ENCODE data around the gene PDE4D. TPM values are rescaled to one million over a fixed set of nuclear protein-coding genes. Genes with fewer than 3 reads are reported as not detected.
"Not testable (repeated sequence)": the region's sequence is repeated elsewhere in the genome, so short reads cannot be mapped to it uniquely, and the experiment has no call there.

The PDE4D gene
- total and polyA plus RNA-seq, 9 donors = 21.1 to 65.9 (median 33.0) TPM

DNA sequence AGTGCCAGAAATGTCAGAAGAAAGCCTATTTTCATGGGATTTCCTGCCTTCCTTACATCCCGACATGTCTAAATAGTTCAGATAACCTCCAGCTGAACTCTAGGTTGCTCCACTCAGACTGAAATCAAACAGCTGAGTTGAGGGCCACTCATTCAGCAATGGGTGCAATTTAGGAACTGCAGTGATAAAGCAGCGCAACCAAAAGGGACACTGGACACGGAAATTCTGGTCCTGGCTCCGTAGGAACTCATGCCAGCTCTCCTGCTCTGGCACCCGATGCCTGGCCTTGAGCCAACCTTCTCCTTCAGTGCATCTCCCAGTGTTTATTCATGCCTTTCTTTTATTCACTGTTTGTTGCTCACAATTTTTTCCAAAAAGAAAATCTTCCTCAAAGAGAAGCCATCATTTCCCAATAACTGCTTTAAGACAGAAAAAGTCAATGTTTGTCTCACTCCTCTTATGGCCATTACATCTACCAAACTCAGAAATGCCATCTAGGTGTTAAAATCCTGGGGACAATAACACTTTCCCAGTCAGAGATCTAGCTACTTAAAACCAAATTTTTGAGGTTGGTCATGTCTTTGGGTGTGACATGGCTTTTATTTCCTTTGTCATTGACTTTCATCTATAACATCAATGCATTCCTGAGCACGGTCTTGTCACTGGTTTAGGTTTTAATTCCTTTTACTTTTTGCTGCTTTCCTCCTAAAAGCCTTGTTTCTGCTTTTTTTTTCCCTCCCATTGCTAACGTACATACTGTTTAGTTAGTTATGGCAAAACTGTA is 126.9 kb downstream of the PDE4D start:
- Histone ChIP-seq H3K27ac (ENCODE audit: low read length) (peak overlapping the region; percentile 79), H3K27me3 (ENCODE audit: control insufficient read depth, insufficient read depth, low read length) (peaks cover 5% of the 10 kb centered on the region), H3K4me1 (ENCODE audit: control insufficient read depth, insufficient read depth, low read length) (peaks cover 4% of the 10 kb centered on the region), H3K36me3 (ENCODE audit: control insufficient read depth, insufficient read depth, low read length) (no peaks in the 10 kb centered on the region), H3K9me3 (replicated peaks; ENCODE audit: control insufficient read depth, low read depth, low read length) (no peaks in the 10 kb centered on the region), H3K4me3 (ENCODE audit: low read length) (peak overlapping the region; percentile 25)
- DNase-seq = peak; percentile 42
- 27% methylated on average over 5 of the region's 7 CpGs for WGBS (ENCODE audit: insufficient coverage)

DNA sequence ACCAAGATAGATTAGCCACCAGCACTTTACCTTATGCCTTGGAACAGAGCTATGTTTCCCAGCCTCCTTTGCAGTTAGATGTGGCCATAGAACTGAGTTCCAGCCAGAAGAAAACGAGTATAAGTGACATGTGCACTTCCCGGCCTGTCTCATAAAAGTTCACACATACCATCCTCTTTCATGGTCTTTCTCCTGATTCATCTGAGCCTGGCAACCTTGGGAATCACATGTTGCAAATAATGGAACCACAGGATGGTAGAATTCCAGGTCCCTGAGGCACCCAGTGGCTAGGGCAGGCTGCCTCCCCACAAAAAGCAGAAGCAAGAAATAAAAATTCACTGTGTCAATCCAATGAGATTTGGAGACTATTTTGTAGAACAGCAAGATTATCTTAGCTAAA is 128.1 kb downstream of the PDE4D start:
- Histone ChIP-seq H3K4me3 (ENCODE audit: low read length) (no peak overlapping the region), H3K27ac (ENCODE audit: low read length) (no peak overlapping the region), H3K9me3 (replicated peaks; ENCODE audit: control insufficient read depth, low read depth, low read length) (no peaks in the 10 kb centered on the region), H3K27me3 (ENCODE audit: control insufficient read depth, insufficient read depth, low read length) (peaks cover 5% of the 10 kb centered on the region), H3K4me1 (ENCODE audit: control insufficient read depth, insufficient read depth, low read length) (peaks cover 4% of the 10 kb centered on the region), H3K36me3 (ENCODE audit: control insufficient read depth, insufficient read depth, low read length) (no peaks in the 10 kb centered on the region)
- WGBS (ENCODE audit: insufficient coverage) = 84% methylated on average over 2 of the region's 2 CpGs
- DNase-seq = no peak

DNA sequence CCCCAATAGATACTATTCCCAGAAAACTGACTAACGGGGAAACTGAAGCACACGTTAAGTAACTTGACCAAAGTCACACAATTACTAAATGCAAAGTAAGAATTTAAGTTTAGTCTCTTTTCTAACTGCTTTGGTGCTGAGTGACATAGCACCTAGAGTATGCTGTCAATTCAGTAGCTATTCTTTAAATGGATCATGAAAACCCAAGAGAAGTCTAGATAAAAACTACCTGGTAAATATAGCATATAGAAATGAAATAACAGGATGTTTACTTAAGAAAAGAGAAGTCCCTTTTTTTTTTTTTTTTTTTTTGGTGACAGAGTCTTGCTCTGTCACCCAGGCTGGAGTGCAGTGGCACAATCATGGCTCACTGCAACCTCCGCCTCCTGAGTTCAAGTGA is 129.2 kb downstream of the PDE4D start:
- H3K36me3 ChIP-seq (ENCODE audit: control insufficient read depth, insufficient read depth, low read length) = no peaks in the 10 kb centered on the region
- no peak overlapping the region for H3K27ac ChIP-seq (ENCODE audit: low read length)
- 86% methylated on average over 1 of the region's 3 CpGs for WGBS (ENCODE audit: insufficient coverage)
- no peak overlapping the region for H3K4me3 ChIP-seq (ENCODE audit: low read length)
- H3K27me3 ChIP-seq (ENCODE audit: control insufficient read depth, insufficient read depth, low read length) = peaks cover 5% of the 10 kb centered on the region
- H3K4me1 ChIP-seq (ENCODE audit: control insufficient read depth, insufficient read depth, low read length) = peaks cover 4% of the 10 kb centered on the region
- no peak for DNase-seq
- H3K9me3 ChIP-seq (replicated peaks; ENCODE audit: control insufficient read depth, low read depth, low read length) = no peaks in the 10 kb centered on the region

DNA sequence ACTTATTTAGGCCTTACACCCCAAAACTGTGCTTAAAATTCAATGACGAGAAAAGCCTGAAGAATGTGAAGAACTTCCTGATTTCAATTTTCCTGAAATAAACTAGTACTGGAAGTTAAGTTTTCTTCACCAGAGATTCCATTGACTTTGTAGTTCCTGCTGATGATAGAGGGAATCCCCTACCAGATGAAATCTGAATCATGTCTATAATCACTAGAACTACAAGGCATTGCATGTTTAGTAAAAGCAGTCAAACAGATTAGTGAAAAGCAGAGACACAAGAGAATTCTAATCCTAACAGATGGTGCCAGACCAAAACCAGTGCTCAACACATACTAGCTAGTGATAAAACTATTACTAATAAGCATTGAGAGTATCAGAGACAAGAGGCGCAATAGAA is 130.0 kb downstream of the PDE4D start:
- DNase-seq = no peak
- Histone ChIP-seq H3K27me3 (ENCODE audit: control insufficient read depth, insufficient read depth, low read length) (peaks cover 4% of the 10 kb centered on the region), H3K36me3 (ENCODE audit: control insufficient read depth, insufficient read depth, low read length) (no peaks in the 10 kb centered on the region), H3K9me3 (replicated peaks; ENCODE audit: control insufficient read depth, low read depth, low read length) (no peaks in the 10 kb centered on the region), H3K4me1 (ENCODE audit: control insufficient read depth, insufficient read depth, low read length) (peaks cover 4% of the 10 kb centered on the region), H3K27ac (ENCODE audit: low read length) (no peak overlapping the region), H3K4me3 (ENCODE audit: low read length) (no peak overlapping the region)
- no CpG with 5 or more reads among the region's 2 CpGs for WGBS (ENCODE audit: insufficient coverage)

DNA sequence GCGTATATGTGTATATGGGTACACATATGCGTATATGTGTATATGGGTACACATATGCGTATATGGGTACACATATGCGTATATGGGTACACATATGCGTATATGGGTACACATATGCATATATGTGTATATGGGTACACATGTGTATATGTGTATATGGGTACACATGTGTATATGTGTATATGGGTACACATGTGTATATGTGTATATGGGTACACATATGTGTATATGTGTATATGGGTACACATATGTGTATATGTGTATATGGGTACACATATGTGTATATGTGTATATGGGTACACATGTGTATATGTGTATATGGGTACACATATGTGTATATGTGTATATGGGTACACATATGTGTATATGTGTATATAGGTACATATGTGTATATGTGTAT is 131.3 kb downstream of the PDE4D start:
- H3K27ac ChIP-seq (ENCODE audit: low read length); H3K27me3 ChIP-seq (ENCODE audit: control insufficient read depth, insufficient read depth, low read length); H3K9me3 ChIP-seq (replicated peaks; ENCODE audit: control insufficient read depth, low read depth, low read length); H3K4me3 ChIP-seq (ENCODE audit: low read length); H3K36me3 ChIP-seq (ENCODE audit: control insufficient read depth, insufficient read depth, low read length); DNase-seq; H3K4me1 ChIP-seq (ENCODE audit: control insufficient read depth, insufficient read depth, low read length): not testable (repeated sequence)
- 100% methylated on average over 1 of the region's 5 CpGs for WGBS (ENCODE audit: insufficient coverage)

DNA sequence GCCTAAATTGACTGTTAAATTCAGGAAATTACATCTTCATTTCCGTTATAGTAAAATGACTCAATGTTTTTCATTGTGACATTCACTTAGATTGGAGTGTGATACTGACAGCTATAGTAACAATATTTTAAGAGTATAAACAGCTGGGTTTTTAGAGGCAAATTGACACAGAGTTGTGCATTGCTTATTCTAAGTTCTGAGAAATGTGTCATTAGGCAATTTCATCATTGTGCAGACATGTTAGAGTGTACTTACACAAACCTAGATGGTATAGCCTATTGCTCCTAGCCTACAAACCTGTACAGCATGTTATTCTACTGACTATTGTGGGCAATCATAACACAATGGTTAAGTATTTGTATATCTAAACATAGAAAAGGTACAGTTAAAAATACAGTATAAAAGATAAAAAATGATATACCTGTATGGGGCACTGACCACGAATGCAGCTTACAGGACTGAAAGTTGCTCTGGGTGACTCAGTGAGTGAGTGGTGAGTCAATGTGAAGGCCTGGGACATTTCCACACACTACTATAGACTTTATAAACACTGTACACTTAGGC is 132.7 kb downstream of the PDE4D start:
- no peak for DNase-seq
- no peak overlapping the region for H3K27ac ChIP-seq (ENCODE audit: low read length)
- WGBS (ENCODE audit: insufficient coverage) = no CpG with 5 or more reads among the region's 2 CpGs
- H3K27me3 ChIP-seq (ENCODE audit: control insufficient read depth, insufficient read depth, low read length) = no peaks in the 10 kb centered on the region
- H3K4me3 ChIP-seq (ENCODE audit: low read length) = no peak overlapping the region
- H3K4me1 ChIP-seq (ENCODE audit: control insufficient read depth, insufficient read depth, low read length) = no peaks in the 10 kb centered on the region
- H3K9me3 ChIP-seq (replicated peaks; ENCODE audit: control insufficient read depth, low read depth, low read length) = no peaks in the 10 kb centered on the region
- H3K36me3 ChIP-seq (ENCODE audit: control insufficient read depth, insufficient read depth, low read length) = no peaks in the 10 kb centered on the region

DNA sequence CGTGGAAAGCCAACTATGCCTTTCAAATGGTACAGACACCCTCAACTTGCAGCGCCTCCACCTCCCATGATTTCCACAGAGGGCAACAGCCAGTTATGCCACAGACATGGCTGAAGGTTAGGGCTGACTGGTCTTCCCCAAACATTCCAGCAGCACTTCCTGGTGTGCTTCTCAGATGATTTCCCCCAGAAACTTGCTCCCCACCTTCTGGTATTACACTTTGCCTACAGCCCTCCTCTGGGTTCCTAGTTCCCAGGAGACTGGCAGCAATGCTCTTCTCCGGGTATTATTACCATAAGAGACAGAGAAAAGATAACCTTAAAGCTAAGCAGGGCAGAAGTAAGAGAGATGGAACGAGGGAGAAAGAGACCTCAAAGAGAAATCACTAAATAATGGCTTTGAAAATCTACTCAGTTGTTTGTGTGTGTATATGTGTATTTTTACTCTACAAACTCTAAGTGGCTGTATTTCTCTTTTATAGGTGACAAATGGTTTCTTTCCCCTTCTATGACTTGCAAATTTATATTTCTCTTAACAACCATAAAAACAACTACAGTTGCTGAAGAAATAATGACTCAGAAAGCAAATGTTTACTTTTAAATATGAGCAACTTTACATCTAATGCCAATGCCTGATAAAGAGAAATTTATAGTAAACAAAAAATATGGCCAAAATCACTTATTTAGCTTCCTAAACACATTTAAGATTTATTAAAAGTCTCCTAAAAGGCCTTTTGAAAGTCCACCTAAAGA is 133.8 kb downstream of the PDE4D start:
- no peak overlapping the region for H3K27ac ChIP-seq (ENCODE audit: low read length)
- DNase-seq = no peak
- no peaks in the 10 kb centered on the region for H3K27me3 ChIP-seq (ENCODE audit: control insufficient read depth, insufficient read depth, low read length)
- 73% methylated on average over 2 of the region's 4 CpGs for WGBS (ENCODE audit: insufficient coverage)
- no peaks in the 10 kb centered on the region for H3K36me3 ChIP-seq (ENCODE audit: control insufficient read depth, insufficient read depth, low read length)
- H3K9me3 ChIP-seq (replicated peaks; ENCODE audit: control insufficient read depth, low read depth, low read length) = no peaks in the 10 kb centered on the region
- no peaks in the 10 kb centered on the region for H3K4me1 ChIP-seq (ENCODE audit: control insufficient read depth, insufficient read depth, low read length)
- no peak overlapping the region for H3K4me3 ChIP-seq (ENCODE audit: low read length)

DNA sequence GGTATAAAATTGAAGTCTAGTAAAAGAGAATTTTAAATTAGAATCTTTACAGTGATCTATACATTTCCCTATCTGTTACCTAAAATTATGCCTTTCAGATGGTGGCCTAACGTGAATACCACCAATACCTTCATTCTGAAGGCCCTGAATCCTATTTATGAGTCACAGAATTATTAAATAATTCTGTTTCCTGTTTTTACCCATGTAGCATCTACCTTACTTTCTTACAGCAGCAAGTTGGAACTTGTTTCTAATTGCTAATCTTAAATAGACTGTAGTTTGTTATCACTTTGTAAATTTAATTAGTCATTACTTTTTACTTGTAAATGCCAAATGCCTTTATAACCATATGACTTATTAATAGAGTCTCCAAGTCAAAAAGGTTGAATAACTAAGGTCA is 135.0 kb downstream of the PDE4D start:
- Histone ChIP-seq H3K36me3 (ENCODE audit: control insufficient read depth, insufficient read depth, low read length) (no peaks in the 10 kb centered on the region), H3K4me1 (ENCODE audit: control insufficient read depth, insufficient read depth, low read length) (no peaks in the 10 kb centered on the region), H3K9me3 (replicated peaks; ENCODE audit: control insufficient read depth, low read depth, low read length) (no peaks in the 10 kb centered on the region), H3K4me3 (ENCODE audit: low read length) (no peak overlapping the region), H3K27me3 (ENCODE audit: control insufficient read depth, insufficient read depth, low read length) (no peaks in the 10 kb centered on the region), H3K27ac (ENCODE audit: low read length) (no peak overlapping the region)
- DNase-seq = no peak
- WGBS (ENCODE audit: insufficient coverage) = no CpG with 5 or more reads among the region's 1 CpG

DNA sequence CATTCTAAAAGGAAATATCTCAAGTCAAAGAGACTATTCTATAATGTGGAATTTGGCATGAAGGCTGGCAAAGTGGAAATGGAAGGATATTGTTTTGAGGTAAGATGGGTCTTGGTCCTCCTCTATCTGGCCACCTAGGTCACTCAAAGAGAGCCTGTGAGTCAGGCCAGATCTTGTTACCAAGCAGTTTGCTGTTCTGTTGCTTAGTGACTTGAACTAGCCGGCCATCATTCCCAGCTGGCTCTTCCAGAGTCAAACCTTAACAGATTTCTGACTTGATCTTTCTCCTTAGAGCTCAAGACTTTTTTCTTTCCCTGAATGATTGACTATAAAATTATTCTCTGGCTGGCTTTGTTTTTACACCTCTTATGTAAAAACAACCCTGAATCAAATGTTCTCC is 136.1 kb downstream of the PDE4D start:
- Histone ChIP-seq H3K9me3 (replicated peaks; ENCODE audit: control insufficient read depth, low read depth, low read length) (no peaks in the 10 kb centered on the region), H3K27ac (ENCODE audit: low read length) (no peak overlapping the region), H3K4me1 (ENCODE audit: control insufficient read depth, insufficient read depth, low read length) (no peaks in the 10 kb centered on the region), H3K27me3 (ENCODE audit: control insufficient read depth, insufficient read depth, low read length) (no peaks in the 10 kb centered on the region), H3K36me3 (ENCODE audit: control insufficient read depth, insufficient read depth, low read length) (no peaks in the 10 kb centered on the region), H3K4me3 (ENCODE audit: low read length) (no peak overlapping the region)
- peak; percentile 35 for DNase-seq
- WGBS (ENCODE audit: insufficient coverage) = 33% methylated on average over 1 of the region's 1 CpG

DNA sequence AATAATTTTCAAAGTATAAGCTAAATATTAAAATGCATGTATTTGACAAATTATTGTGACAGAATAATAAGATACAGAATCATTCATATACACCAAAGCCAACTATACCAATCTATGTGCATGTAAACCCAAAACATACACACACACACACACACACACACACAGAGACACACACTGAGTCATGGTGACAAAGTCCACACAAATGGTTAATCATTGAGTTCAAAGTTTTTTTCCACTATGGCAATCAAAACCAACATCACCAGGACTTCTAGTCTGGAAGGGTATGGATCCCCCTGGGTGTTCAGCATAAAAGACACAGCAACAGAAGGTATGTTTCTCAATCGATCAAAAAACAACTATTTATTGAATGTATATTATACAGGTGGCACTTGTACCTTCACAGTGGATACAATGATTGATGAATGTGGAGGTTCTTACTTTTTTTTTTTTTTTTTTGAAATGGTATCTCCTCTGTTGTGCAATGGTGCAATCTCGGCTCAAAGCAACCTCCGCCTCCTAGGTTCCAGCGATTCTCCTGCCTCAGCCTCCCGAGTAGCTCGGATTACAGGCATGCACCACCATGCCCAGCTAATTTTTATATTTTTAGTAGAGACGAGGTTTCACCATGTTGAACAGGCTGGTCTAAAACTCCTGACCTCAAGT is 137.0 kb downstream of the PDE4D start:
- H3K4me3 ChIP-seq (ENCODE audit: low read length) = no peak overlapping the region
- no peak for DNase-seq
- H3K9me3 ChIP-seq (replicated peaks; ENCODE audit: control insufficient read depth, low read depth, low read length) = no peaks in the 10 kb centered on the region
- no peaks in the 10 kb centered on the region for H3K27me3 ChIP-seq (ENCODE audit: control insufficient read depth, insufficient read depth, low read length)
- H3K27ac ChIP-seq (ENCODE audit: low read length) = no peak overlapping the region
- no peaks in the 10 kb centered on the region for H3K36me3 ChIP-seq (ENCODE audit: control insufficient read depth, insufficient read depth, low read length)
- no peaks in the 10 kb centered on the region for H3K4me1 ChIP-seq (ENCODE audit: control insufficient read depth, insufficient read depth, low read length)
- WGBS (ENCODE audit: insufficient coverage) = 100% methylated on average over 1 of the region's 7 CpGs
